ENCODE results near the gene KRTAP2-2. TPM values are rescaled to one million over a fixed set of nuclear protein-coding genes. Genes with fewer than 3 reads are reported as not detected.
"Not testable (repeated sequence)": the region's sequence is repeated elsewhere in the genome, so short reads cannot be mapped to it uniquely, and the experiment has no call there.

The KRTAP2-2 gene
- total RNA-seq, 1 donor from 2014 or later, result not detected

DNA sequence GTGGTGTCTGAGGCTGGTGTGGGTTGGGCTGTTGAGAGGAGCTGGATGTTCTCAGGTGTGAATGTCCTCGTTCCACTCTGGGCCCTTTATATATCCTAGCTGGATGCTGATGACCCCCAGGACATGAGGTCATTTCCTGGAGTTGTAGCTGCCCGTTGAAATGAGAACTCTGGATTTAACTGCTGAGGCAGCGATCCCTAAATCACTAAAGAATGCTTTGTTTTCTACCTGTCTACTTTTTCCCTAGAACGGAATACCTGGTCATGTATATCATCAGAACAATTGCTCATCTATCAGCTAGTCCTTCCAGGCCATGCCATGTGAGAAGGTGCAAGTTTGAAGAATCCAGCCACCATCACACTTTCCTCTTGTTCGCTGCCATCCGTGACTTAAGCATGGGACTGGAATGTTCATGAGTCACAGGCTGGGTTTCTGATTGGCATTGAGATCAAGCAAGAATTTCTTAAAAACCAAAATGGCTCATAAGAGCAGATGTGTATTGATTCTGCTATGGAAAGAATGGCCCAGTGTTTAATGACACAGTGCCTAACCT, 5.1 kb upstream of the KRTAP2-2 start, which contains the start of gene KRTAP2-3:
Gene KRTAP2-3, minus strand, starts transcription at position 63 of the 553 bp plus-strand sequence. CDS start 64 bp downstream, outside the sequence.
- Mint-ChIP-seq H3K4me1 (ENCODE audit: low read depth, unreplicated experiment) (no peaks in the 10 kb centered on the region), H3K27me3 (ENCODE audit: unreplicated experiment) (no peaks in the 10 kb centered on the region), H3K27ac (ENCODE audit: unreplicated experiment) (no peak within 1 kb of the TSS), H3K36me3 (ENCODE audit: unreplicated experiment) (peaks cover 5% of the 10 kb centered on the region), H3K9me3 (ENCODE audit: unreplicated experiment) (peaks cover 2% of the 10 kb centered on the region), H3K4me3 (ENCODE audit: unreplicated experiment) (no peak within 1 kb of the TSS)
- DNase-seq, result no peak
- TF ChIP-seq, protein P1, sequence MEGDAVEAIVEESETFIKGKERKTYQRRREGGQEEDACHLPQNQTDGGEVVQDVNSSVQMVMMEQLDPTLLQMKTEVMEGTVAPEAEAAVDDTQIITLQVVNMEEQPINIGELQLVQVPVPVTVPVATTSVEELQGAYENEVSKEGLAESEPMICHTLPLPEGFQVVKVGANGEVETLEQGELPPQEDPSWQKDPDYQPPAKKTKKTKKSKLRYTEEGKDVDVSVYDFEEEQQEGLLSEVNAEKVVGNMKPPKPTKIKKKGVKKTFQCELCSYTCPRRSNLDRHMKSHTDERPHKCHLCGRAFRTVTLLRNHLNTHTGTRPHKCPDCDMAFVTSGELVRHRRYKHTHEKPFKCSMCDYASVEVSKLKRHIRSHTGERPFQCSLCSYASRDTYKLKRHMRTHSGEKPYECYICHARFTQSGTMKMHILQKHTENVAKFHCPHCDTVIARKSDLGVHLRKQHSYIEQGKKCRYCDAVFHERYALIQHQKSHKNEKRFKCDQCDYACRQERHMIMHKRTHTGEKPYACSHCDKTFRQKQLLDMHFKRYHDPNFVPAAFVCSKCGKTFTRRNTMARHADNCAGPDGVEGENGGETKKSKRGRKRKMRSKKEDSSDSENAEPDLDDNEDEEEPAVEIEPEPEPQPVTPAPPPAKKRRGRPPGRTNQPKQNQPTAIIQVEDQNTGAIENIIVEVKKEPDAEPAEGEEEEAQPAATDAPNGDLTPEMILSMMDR (IDR thresholded peaks at IDR 0.05; ENCODE audit: partially characterized antibody, unreplicated experiment), result no peak

DNA sequence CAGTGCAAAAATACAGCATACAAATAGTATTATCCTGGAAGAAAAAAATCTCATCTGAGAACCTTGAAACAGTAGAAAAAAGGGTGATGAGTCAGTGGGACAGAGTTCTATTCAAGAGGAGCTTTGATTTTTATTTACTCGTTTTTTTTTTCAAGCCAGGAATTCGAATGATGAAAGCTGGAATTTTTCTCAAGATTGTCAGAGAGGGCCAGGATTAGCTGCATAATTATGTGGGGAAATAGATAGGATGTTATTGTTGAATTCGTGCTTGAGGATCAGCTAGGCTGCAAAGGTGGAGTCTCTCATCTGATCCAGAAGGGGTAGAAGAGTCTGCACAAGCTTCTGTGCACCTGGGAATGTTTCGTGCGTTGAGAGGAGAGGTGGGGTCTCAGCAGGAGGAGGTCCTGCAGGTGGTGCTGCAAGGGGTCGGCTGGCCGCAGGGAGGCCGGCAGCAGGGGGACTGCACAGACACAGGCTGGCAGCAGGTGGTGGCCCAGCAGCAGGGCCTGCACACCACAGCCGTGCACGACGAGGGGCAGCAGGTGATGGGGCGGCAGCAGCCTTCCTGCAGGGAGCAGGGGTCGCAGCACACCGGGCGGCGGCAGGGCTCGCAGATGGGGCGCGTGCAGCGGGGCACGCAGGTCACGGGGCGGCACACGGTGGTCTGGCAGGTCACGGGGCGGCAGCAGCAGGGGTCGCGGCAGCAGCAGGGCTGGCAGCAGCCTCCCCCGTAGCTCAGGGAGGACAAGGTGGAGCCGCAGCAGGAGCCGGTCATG, 4.4 kb upstream of the KRTAP2-2 start:
- not testable (repeated sequence) for H3K9me3 Mint-ChIP-seq (ENCODE audit: unreplicated experiment); H3K27me3 Mint-ChIP-seq (ENCODE audit: unreplicated experiment); H3K4me1 Mint-ChIP-seq (ENCODE audit: low read depth, unreplicated experiment); H3K36me3 Mint-ChIP-seq (ENCODE audit: unreplicated experiment); DNase-seq; H3K4me3 Mint-ChIP-seq (ENCODE audit: unreplicated experiment); H3K27ac Mint-ChIP-seq (ENCODE audit: unreplicated experiment)

- H3K27ac Mint-ChIP-seq (ENCODE audit: unreplicated experiment), result no peak overlapping the region
- DNase-seq, result no peak
- no peaks in the 10 kb centered on the region for H3K27me3 Mint-ChIP-seq (ENCODE audit: unreplicated experiment)
- TF ChIP-seq, protein P1 (IDR thresholded peaks at IDR 0.05; ENCODE audit: partially characterized antibody, unreplicated experiment), result no peak
- peaks cover 5% of the 10 kb centered on the region for H3K36me3 Mint-ChIP-seq (ENCODE audit: unreplicated experiment)
- H3K4me3 Mint-ChIP-seq (ENCODE audit: unreplicated experiment), result no peak overlapping the region
- H3K9me3 Mint-ChIP-seq (ENCODE audit: unreplicated experiment), result peaks cover 2% of the 10 kb centered on the region
- H3K4me1 Mint-ChIP-seq (ENCODE audit: low read depth, unreplicated experiment), result no peaks in the 10 kb centered on the region
Observed at GRCh38 chr17:41058741-41059140, 3.7 kb upstream of the KRTAP2-2 start.

DNA sequence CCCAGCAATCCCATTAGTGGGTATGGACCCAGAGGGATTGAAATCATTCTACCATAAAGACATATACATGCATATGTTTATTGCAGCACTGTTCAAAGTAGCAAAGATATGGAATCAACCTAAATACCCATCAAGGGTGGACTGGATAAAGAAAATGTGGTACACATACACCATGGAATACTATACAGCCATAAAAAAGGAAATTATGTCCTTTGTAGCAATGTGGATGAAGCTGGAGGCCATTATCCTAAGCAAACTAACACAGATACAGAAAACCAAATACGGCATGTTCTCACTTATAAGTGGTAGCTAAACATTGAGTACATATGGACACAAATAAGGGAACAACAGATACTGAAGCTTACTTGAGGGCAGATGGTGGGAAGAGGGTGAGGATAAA, 2.5 kb upstream of the KRTAP2-2 start:
- no peaks in the 10 kb centered on the region for H3K27me3 Mint-ChIP-seq (ENCODE audit: unreplicated experiment)
- H3K36me3 Mint-ChIP-seq (ENCODE audit: unreplicated experiment), result peaks cover 5% of the 10 kb centered on the region

DNA sequence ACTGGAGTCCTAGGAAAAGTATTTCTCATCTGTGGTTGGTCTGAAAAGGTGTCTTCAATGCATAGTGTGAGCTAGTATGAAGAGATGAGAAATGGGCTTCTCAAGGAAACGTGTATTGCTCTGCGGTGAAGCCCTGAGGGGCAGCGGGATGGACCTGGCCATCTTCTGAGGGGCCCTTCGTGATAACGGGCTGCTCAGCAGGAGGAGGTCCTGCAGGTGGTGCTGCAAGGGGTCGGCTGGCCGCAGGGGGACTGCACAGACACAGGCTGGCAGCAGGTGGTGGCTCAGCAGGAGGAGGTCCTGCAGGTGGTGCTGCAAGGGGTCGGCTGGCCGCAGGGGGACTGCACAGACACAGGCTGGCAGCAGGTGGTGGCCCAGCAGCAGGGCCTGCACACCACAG, 474 bp downstream of the KRTAP2-2 start:
- H3K27ac Mint-ChIP-seq (ENCODE audit: unreplicated experiment); H3K27me3 Mint-ChIP-seq (ENCODE audit: unreplicated experiment); H3K9me3 Mint-ChIP-seq (ENCODE audit: unreplicated experiment); DNase-seq; H3K36me3 Mint-ChIP-seq (ENCODE audit: unreplicated experiment); H3K4me3 Mint-ChIP-seq (ENCODE audit: unreplicated experiment); H3K4me1 Mint-ChIP-seq (ENCODE audit: low read depth, unreplicated experiment): not testable (repeated sequence)

More for the DNA sequence above, 2.5 kb upstream of the KRTAP2-2 start:
- no peak overlapping the region for H3K27ac Mint-ChIP-seq (ENCODE audit: unreplicated experiment)
- TF ChIP-seq, protein P1 (IDR thresholded peaks at IDR 0.05; ENCODE audit: partially characterized antibody, unreplicated experiment), result no peak
- no peaks in the 10 kb centered on the region for H3K4me1 Mint-ChIP-seq (ENCODE audit: low read depth, unreplicated experiment)
- no peak overlapping the region for H3K4me3 Mint-ChIP-seq (ENCODE audit: unreplicated experiment)
- no peak for DNase-seq
- H3K9me3 Mint-ChIP-seq (ENCODE audit: unreplicated experiment), result no peaks in the 10 kb centered on the region

- Mint-ChIP-seq H3K36me3 (ENCODE audit: unreplicated experiment) (peaks cover 5% of the 10 kb centered on the region), H3K27me3 (ENCODE audit: unreplicated experiment) (peaks cover 2% of the 10 kb centered on the region), H3K4me3 (ENCODE audit: unreplicated experiment) (no peak overlapping the region), H3K9me3 (ENCODE audit: unreplicated experiment) (no peaks in the 10 kb centered on the region), H3K27ac (ENCODE audit: unreplicated experiment) (no peak overlapping the region), H3K4me1 (ENCODE audit: low read depth, unreplicated experiment) (no peaks in the 10 kb centered on the region)
- TF ChIP-seq, protein P1 (IDR thresholded peaks at IDR 0.05; ENCODE audit: partially characterized antibody, unreplicated experiment), result no peak
- no peak for DNase-seq
Observed at GRCh38 chr17:41054025-41054424, 1.0 kb downstream of the KRTAP2-2 start.

All from glutamatergic neuron (in vitro differentiated cells).